Neural progenitor cell (in vitro differentiated cells): ENCODE data around the gene KRT40.

Source experiments
- CTCF ChIP-seq: fragments of 200-600 bp; sonication (generic); IDR thresholded peaks from 2 replicates; pipeline ENCODE4 v1.5.1; 2017; ENCODE audit warnings: antibody characterized with exemption, mild to moderate bottlenecking
- EZH2 ChIP-seq: fragments of 200-600 bp; sonication (generic); IDR thresholded peaks from 2 replicates; pipeline ENCODE4 v1.6.1; 2017; ENCODE audit warnings: antibody characterized with exemption, mild to moderate bottlenecking, moderate library complexity
- EZH2phosphoT487 ChIP-seq: fragments of 200-600 bp; sonication (generic); IDR thresholded peaks from 2 replicates; pipeline ENCODE4 v1.6.1; 2017; ENCODE audit warnings: antibody characterized with exemption

- no peak for TF ChIP-seq CTCF
- TF ChIP-seq EZH2phosphoT487: no peak
- no peak for TF ChIP-seq EZH2
Observed at GRCh38 chr17:41020336-41020735, 36.2 kb upstream of the KRT40 start.
